ENCODE measurements around the gene ZBTB17. TPM values are rescaled to one million over a fixed set of nuclear protein-coding genes. Genes with fewer than 3 reads are reported as not detected.

Gene ZBTB17
- total and polyA plus RNA-seq, 2 experiments from 2014 or later = 21.9 to 26.6 TPM

GRCh38 chr1:15945011-15945831, 30.7 kb downstream of the ZBTB17 start:
- no peak overlapping the region for H2AFZ ChIP-seq
- H3F3A ChIP-seq (replicated peaks; ENCODE audit: low read depth) = no peaks in the 10 kb centered on the region
- Mint-ChIP-seq H3K36me3 (ENCODE audit: low read depth) (peaks cover 25% of the 10 kb centered on the region), H3K27me3 (ENCODE audit: insufficient read depth, low read depth, poor library complexity) (peaks cover 9% of the 10 kb centered on the region), H3K27ac (no peak overlapping the region), H3K4me1 (peaks cover 27% of the 10 kb centered on the region), H3K9me3 (no peaks in the 10 kb centered on the region), H3K4me3 (no peak overlapping the region)
- H3K4me2 ChIP-seq = no peak overlapping the region
- no peak overlapping the region for H3K4me3 ChIP-seq
- no peaks in the 10 kb centered on the region for H3K27me3 ChIP-seq (ENCODE audit: insufficient read depth)
- no peaks in the 10 kb centered on the region; the same call in 1 of the 2 replicates for H4K20me1 ChIP-seq (replicated peaks; ENCODE audit: insufficient read depth)
- H3K9me2 ChIP-seq (ENCODE audit: insufficient read depth) = no peaks in the 10 kb centered on the region
- H3K36me3 ChIP-seq (ENCODE audit: insufficient read depth) = peaks cover 3% of the 10 kb centered on the region
- DNase-seq (ENCODE audit: low spot score) = no peak
- H3K4me1 ChIP-seq (ENCODE audit: insufficient read depth) = peaks cover 17% of the 10 kb centered on the region
- peaks cover 5% of the 10 kb centered on the region; the same call in 1 of the 2 replicates for H3K79me2 ChIP-seq (replicated peaks; ENCODE audit: insufficient read depth)
- ATAC-seq = no peak
- no peak overlapping the region for H3K27ac ChIP-seq (ENCODE audit: low read depth)
- TF ChIP-seq CTCF (conservative IDR thresholded peaks at IDR 0.05; ENCODE audit: low read depth in 2 of 2) (no peak), ZNF114 (CRISPR knock-in tag; IDR thresholded peaks at IDR 0.05) (no peak), ZNF331 (CRISPR knock-in tag; IDR thresholded peaks at IDR 0.05; ENCODE audit: low read depth) (no peak), POLR2AphosphoS5 (IDR thresholded peaks at IDR 0.05; ENCODE audit: low read depth) (no peak), REST (IDR thresholded peaks at IDR 0.05; ENCODE audit: unreplicated experiment) (no peak), JUNB (IDR thresholded peaks at IDR 0.05; ENCODE audit: unreplicated experiment) (no peak), EZH2phosphoT487 (IDR thresholded peaks at IDR 0.05; ENCODE audit: unreplicated experiment) (no peak), STAT1 (IDR thresholded peaks at IDR 0.05; ENCODE audit: unreplicated experiment) (no peak), ETS1 (IDR thresholded peaks at IDR 0.05) (no peak), EZH2 (IDR thresholded peaks at IDR 0.05; ENCODE audit: low read depth, unreplicated experiment) (no peak), ZNF462 (CRISPR knock-in tag; IDR thresholded peaks at IDR 0.05) (no peak), CREB1 (CRISPR knock-in tag; IDR thresholded peaks at IDR 0.05; ENCODE audit: low read depth) (no peak), NANOG (IDR thresholded peaks at IDR 0.05; ENCODE audit: borderline replicate concordance) (no peak)

Data from GM23338 (cell line).